ENCODE measurements around the gene PHF19. TPM values are rescaled to one million over a fixed set of nuclear protein-coding genes. Genes with fewer than 3 reads are reported as not detected.

The PHF19 gene
- total and polyA plus RNA-seq, 10 of the 15 experiments (the other 5 are each of a cell fraction or from before 2014, with no cell fraction given), result 26.0 to 133 (median 87.7) TPM

DNA sequence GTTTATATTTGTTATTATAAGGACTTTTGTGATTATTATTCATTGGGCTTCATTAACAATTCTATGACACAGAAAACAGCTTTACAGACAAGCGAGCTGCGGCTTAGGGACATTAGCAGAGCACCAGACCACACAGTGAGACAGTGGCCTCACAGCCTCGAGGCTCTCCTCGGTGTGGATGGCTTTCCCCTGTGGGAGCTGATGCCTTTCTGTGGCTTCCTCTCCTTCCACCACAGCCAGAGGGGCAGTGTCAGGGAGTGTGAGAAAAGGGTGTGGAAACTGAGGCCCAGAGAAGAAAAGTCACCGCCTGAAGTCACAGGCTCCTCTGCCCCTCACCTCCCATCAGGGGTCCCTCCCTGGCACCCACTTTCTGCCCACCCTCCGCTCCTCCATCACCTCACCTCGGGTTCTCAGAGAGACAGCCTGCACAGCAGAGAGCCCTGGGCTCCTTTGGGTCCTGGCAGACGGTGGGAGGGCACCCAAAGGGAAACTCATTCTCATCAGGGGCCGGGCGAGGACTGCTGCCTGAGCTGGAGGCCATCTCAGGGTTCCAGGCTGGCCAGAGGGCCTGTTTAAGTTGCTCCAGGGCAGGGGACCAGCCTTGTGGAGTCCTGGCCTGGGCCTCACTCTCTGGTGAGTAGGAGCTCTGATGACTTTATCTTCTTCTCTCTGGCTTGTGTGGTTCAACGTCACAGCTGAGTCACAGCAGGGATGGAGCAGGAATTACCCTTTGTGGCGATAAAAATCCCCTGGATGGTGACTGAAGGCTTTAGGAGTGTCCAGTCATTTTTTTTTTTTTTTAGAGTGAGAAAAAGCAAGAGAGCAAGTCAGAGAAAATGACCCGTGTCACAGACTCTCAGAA is 48.8 kb upstream of the PHF19 start (continued):
- TF ChIP-seq, protein P1, sequence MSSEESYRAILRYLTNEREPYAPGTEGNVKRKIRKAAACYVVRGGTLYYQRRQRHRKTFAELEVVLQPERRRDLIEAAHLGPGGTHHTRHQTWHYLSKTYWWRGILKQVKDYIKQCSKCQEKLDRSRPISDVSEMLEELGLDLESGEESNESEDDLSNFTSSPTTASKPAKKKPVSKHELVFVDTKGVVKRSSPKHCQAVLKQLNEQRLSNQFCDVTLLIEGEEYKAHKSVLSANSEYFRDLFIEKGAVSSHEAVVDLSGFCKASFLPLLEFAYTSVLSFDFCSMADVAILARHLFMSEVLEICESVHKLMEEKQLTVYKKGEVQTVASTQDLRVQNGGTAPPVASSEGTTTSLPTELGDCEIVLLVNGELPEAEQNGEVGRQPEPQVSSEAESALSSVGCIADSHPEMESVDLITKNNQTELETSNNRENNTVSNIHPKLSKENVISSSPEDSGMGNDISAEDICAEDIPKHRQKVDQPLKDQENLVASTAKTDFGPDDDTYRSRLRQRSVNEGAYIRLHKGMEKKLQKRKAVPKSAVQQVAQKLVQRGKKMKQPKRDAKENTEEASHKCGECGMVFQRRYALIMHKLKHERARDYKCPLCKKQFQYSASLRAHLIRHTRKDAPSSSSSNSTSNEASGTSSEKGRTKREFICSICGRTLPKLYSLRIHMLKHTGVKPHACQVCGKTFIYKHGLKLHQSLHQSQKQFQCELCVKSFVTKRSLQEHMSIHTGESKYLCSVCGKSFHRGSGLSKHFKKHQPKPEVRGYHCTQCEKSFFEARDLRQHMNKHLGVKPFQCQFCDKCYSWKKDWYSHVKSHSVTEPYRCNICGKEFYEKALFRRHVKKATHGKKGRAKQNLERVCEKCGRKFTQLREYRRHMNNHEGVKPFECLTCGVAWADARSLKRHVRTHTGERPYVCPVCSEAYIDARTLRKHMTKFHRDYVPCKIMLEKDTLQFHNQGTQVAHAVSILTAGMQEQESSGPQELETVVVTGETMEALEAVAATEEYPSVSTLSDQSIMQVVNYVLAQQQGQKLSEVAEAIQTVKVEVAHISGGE (CRISPR knock-in tag; IDR thresholded peaks at IDR 0.05), result no peak; the same call in 1 of the 2 replicates
- TF ChIP-seq MYC (IDR thresholded peaks at IDR 0.05; ENCODE audit: insufficient read depth, insufficient read length, insufficient replicate concordance, low read length, severe bottlenecking) (no peak), GABPA (IDR thresholded peaks at IDR 0.05; ENCODE audit: low read depth) (no peak), MEF2B (IDR thresholded peaks at IDR 0.05; ENCODE audit: partially characterized antibody, poor library complexity, severe bottlenecking) (no peak), KDM1A (IDR thresholded peaks at IDR 0.05; ENCODE audit: borderline replicate concordance) (no peak), NFYA (IDR thresholded peaks at IDR 0.05; ENCODE audit: borderline replicate concordance, low read depth, low read length) (no peak), CREM (IDR thresholded peaks at IDR 0.05; ENCODE audit: low read depth) (peak; percentile 94), FOS (IDR thresholded peaks at IDR 0.05; ENCODE audit: borderline replicate concordance, extremely low read depth, insufficient read length) (no peak), RBBP5 (conservative IDR thresholded peaks at IDR 0.05) (no peak), PML (IDR thresholded peaks at IDR 0.05; ENCODE audit: low read length) (no peak), RCOR1 (conservative IDR thresholded peaks at IDR 0.05; ENCODE audit: low read depth, low read length) (0 out of 2 replicates have a peak, but pooled peaks have one; percentile 16), E2F8 (IDR thresholded peaks at IDR 0.05; ENCODE audit: low read depth, partially characterized antibody) (no peak), JUND (IDR thresholded peaks at IDR 0.05; ENCODE audit: low read depth, low read length) (0 out of 2 replicates have a peak, but pooled peaks have one; percentile 46), POLR2A (IDR thresholded peaks at IDR 0.05; ENCODE audit: low read depth, low read length) (peak; percentile 97), MEF2A (IDR thresholded peaks at IDR 0.05; ENCODE audit: insufficient read depth, low read depth, low read length) (no peak), RFX5 (IDR thresholded peaks at IDR 0.05; ENCODE audit: low read depth, low read length) (no peak), GATAD2B (conservative IDR thresholded peaks at IDR 0.05; ENCODE audit: low read depth) (peak; percentile 32; the same call in 1 of the 2 replicates), CHD4 (IDR thresholded peaks at IDR 0.05) (no peak), RUNX3 (IDR thresholded peaks at IDR 0.05; ENCODE audit: low read length) (no peak)
- TF ChIP-seq, protein P2, sequence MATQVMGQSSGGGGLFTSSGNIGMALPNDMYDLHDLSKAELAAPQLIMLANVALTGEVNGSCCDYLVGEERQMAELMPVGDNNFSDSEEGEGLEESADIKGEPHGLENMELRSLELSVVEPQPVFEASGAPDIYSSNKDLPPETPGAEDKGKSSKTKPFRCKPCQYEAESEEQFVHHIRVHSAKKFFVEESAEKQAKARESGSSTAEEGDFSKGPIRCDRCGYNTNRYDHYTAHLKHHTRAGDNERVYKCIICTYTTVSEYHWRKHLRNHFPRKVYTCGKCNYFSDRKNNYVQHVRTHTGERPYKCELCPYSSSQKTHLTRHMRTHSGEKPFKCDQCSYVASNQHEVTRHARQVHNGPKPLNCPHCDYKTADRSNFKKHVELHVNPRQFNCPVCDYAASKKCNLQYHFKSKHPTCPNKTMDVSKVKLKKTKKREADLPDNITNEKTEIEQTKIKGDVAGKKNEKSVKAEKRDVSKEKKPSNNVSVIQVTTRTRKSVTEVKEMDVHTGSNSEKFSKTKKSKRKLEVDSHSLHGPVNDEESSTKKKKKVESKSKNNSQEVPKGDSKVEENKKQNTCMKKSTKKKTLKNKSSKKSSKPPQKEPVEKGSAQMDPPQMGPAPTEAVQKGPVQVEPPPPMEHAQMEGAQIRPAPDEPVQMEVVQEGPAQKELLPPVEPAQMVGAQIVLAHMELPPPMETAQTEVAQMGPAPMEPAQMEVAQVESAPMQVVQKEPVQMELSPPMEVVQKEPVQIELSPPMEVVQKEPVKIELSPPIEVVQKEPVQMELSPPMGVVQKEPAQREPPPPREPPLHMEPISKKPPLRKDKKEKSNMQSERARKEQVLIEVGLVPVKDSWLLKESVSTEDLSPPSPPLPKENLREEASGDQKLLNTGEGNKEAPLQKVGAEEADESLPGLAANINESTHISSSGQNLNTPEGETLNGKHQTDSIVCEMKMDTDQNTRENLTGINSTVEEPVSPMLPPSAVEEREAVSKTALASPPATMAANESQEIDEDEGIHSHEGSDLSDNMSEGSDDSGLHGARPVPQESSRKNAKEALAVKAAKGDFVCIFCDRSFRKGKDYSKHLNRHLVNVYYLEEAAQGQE (IDR thresholded peaks at IDR 0.05; ENCODE audit: low read depth, low read length), result no peak

All from GM12878 (cell line).